NCI-H1694 (cell line): ENCODE results near the gene LRRK2.
"Not testable (repeated sequence)": the region's sequence is repeated elsewhere in the genome, so short reads cannot be mapped to it uniquely, and the experiment has no call there.

ENCODE experiments used
- DNase-seq: peaks from one replicate; lab custom pipeline; 2025; lab: John Stamatoyannopoulos, UW

LRRK2 gene

DNA sequence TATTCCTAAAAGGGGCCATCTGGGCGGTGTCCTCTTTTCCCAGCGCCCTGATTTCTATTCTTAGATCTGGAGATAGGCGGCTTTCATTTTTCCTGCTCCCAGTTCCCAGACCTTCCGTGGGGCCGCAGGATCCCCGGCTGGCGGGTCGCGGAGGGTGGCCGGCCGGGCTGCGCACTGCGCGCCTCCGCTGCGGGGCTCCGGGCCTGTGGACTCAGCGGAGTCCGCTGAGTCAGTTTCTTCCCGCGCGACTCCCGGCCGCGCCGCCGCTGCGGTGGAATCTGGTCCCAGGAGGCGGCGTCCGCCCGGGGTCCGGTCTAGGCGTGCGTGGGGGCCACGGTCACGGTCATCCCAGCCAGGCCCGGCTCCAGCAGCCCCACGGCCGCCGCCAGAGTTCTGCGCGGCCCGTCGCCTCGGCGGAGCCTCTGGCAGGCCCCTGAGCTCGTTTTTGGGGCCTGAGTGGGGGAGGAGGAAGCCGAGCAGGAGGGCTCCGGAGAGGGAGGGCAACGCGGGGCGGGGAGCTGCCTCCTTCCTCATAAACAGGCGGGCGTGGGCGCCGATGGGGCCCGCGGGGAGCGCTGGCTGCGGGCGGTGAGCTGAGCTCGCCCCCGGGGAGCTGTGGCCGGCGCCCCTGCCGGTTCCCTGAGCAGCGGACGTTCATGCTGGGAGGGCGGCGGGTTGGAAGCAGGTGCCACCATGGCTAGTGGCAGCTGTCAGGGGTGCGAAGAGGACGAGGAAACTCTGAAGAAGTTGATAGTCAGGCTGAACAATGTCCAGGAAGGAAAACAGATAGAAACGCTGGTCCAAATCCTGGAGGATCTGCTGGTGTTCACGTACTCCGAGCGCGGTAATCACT is at the start of gene LRRK2:
Gene LRRK2, plus strand, starts transcription at position 559 of the 853 bp plus-strand sequence. Its CDS starts 135 bp downstream, at position 694.
- no peak for DNase-seq

DNA sequence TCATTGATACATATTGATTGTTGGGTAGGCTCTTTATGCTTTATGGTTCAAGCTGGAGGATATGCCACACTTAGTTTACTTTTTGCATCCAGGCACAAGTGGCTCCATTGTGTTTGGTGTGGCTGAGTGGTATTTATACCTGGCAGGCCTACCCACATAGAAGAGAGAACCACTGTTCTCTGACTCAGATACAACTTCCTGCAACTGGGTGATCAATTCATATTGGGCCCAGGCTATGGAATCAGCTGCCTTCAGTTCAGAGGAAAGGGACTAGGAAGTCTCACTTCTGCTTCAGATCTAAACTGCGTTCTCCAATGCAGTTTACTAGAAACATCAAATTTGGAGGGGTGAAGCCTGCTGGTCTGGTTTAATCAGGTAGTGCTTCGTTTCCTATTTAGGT is 49.8 kb upstream of the LRRK2 start:
- no peak for DNase-seq

DNA sequence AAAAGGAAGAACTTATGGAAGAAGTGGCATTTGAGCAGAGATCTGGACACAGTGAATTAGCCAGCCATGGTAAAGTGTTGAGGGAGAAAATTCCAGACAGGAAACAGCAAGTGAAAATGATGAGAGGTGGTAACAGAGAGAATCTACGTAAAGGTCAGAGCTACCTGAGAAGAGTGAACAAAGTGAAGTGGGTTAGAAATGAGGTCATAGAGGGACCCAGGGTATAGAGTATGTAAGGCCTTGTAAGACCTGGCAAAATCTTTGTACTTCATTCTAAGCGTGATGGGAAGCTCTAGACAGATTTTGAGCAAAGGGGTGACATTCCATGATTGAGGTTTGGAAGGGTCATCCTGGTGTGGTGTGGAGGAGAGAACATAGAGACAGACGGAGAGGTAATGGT is 49.3 kb upstream of the LRRK2 start:
- no peak for DNase-seq

DNA sequence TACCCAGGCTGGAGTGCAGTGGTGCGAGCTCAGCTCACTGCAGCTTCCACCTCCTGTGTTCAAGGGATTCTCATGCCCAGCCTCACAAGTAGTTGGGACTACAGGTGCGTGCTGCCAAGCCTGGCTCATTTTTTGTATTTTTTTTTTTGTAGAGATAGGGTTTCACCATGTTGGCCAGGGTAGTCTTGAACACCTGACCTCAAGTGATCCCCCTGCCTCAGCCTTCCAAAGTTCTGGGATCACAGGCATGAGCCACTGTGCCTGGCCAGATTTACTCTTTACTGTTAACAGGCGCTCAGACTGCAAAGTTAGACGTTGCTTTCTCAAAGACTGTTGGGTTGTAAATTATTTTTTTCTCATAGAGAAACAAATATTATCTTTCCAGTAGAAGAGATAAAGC is 46.1 kb upstream of the LRRK2 start:
- no peak for DNase-seq

DNA sequence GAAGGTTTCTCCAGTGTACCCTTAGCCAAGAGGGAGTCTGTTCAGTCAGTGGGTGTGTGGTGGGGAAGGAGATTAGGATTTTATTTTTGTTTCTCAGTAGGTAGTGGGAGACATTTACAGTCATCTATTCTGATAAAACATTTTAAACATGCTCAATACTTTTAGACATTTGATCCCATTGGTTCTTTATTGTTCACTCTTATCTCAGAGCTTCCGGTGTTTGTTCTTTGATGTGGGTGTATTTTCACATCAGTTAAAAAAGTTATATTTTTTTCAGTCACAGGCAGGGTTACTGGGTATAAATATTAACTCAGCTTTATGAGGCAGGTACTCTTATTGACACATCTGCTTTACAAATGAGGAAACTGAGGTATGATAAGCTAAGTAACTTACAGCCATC is 43.3 kb upstream of the LRRK2 start:
- DNase-seq = no peak

DNA sequence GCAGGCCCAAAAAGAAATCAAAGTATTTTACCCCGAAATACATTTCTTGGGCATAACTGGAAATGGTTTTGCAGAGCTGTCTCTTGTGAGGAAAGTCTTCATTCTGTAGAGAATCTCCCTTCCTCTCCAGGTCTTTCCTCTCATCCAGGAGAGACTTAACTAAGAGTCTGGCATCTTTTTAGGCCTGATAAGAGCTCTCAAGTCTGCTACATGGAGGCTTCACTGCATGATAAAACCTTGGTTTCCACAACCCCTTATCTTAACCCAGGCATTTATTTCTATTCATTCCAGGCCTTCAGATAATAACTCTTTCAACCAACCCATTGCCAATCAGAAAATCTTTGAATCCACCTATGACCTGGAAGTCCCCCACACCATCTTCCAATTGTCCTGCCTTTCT is 41.1 kb upstream of the LRRK2 start:
- DNase-seq = no peak

DNA sequence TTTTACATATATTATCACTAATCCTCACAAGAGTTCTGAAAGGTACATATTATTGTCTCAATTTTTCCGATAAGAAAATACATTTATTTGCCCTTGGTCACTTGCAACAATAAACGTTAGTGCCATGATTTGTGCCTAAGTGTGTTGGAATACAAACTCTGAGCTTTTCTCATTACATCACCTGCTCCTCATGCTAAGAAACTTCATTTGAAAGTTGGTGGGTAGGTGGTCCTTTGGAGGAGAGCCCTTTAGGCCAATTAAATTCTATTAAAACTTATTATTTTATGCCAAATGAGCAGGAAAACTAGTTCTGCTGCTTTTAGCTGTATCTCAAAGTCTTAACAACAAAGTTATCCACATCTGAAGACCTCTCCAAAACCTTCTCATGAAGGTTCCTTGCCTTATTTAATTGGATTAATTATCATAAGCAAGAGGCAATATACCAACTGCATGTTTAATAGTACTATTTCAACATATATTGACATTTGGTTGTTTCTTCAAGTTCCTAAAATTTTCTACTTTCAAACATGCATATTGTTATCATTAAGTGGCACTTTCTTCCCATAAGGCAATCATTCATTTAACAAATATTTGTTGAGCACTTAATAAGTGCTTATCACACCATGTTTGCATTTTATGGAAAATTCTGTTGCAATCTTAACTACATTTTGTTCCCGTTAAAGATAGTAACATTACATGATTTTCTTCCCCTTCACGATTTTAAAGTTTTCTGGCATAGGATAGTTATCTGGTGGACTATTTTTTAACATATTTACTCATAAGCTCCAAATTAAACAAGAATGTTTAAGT is 40.1 kb upstream of the LRRK2 start:
- DNase-seq = no peak

DNA sequence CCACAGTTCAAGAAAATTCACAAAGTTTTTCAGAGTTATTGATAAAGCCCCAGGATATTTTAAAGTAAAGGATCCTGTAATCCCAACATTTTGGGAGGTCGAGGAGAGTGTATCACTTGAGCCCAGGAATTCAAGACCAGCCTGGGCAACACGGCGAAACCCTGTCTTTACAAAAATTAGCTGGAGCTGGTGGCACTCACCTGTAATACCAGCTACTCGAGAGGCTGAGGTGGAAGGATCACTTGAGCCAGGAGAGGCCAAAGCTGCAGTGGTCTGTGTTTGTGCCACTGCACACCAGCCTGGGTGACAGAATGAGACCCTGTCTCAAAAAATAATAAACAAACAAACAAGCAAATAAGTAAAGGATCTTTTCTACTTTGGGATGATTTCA is 39.5 kb upstream of the LRRK2 start:
- DNase-seq = no peak

DNA sequence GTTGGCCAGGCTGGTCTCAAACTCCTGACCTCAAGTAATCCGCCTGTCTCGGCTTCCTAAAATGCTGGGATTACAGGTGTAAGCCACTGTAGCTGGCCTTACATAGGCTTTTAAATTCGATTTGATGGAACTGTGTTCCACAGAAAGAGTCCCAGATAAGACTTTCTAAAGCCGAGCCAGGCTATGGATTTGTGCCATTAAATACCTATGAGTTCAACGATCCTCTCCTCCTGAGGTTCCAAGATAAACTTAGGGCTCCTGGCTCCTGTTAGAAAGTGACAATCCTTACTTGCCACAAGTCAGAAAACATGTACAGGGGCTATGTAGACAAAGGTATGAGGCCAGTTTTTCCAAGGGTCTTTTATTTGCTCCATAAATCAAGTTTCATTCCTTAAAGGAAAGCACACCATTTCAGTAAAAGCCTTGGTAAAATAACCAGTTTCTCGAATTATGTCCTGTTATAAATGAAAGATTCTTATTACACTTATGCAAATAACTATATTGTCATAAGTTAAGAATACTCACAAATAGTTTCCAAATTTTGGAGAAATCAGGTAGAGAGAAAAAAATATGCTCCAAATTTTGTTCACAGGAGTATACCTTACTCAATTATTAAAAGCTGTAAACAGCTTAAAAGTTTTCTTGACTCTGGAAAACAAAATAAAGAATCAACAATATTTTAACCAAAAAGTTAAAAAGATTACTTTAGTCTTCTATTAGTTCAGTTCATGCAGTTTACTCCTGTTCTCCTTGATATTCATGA is 36.1 kb upstream of the LRRK2 start:
- no peak for DNase-seq

DNA sequence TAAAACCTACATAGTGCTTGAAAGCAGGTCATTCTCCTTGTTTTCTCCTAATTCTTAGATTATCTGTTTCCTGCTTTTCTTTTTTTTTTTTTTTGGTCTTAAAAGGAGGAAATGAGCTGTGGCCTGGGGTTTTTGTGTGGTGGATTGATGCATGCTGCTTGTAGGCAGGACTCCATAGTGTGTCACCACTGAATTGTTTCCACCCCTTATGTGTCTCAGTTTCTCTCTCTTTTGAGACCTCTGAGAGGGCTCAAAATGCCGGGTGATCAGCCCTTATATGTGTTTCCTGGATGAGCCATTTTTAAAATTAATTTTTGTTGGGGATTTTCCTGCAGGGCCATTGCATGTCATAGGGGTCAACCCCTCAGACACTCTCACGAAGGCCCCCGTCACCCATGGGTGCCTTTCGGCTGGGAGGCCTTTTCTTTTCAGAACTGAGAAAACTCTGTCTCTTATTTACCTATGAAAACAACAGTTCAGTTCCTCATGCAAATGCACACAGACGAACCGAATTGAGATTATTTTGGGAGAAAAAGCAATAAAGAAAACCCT is 32.0 kb upstream of the LRRK2 start:
- no peak for DNase-seq

DNA sequence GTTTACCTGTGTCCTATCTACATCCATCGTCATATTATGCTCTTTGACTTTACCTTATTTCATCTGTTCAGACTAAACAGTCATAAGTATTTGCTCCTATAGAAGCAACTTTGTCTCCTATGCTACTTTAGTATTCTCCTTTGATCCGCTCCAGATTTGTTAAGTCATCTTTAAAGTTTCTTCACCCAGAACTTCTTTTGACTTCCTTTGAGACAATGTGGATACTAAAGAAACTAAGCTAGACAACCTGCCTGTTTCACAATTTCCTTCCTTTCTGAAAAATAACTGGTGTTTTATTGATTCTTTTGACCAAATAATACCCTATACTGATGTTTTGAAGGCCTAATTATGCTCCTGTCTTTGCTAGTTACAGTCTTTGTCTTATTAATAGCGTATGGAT is 30.0 kb upstream of the LRRK2 start:
- DNase-seq = no peak

DNA sequence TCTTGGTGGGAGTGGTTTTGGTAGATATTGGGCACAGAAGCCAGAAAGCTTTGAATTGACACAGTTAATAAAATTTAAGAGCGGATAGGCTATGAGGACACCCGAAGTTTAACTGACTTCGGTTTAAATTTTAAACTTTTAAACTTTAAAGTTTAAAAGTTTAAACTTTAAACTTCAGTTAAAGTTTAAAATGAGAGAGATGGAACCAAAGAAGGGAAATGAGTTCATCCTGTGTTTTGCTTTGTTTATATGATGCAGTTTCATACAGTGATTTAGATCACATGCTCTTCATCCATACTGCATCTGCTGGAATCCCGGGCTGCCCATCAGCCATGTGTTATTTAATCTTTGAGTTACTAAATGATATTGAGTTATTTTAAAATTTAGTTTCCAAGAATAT is 27.2 kb upstream of the LRRK2 start:
- no peak for DNase-seq

DNA sequence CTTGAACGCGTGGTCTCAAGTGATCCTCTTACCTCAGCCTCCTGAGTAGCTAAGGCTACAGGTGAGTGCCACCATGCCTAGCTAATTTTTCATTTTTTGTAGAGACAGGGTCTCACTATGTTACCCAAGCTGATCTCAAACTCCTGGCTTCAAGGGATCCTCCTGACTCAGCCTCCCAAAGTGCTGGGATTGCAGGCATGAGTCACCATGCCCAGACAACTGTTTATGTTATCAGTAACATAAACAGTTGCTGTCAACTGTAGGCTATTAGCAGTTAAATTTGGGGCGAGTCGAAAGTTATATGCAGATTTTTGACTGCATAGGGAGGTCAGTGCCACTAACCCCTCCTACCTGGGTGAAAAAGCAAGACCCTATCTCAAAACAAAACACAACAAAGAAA is 26.2 kb upstream of the LRRK2 start:
- no peak for DNase-seq

DNA sequence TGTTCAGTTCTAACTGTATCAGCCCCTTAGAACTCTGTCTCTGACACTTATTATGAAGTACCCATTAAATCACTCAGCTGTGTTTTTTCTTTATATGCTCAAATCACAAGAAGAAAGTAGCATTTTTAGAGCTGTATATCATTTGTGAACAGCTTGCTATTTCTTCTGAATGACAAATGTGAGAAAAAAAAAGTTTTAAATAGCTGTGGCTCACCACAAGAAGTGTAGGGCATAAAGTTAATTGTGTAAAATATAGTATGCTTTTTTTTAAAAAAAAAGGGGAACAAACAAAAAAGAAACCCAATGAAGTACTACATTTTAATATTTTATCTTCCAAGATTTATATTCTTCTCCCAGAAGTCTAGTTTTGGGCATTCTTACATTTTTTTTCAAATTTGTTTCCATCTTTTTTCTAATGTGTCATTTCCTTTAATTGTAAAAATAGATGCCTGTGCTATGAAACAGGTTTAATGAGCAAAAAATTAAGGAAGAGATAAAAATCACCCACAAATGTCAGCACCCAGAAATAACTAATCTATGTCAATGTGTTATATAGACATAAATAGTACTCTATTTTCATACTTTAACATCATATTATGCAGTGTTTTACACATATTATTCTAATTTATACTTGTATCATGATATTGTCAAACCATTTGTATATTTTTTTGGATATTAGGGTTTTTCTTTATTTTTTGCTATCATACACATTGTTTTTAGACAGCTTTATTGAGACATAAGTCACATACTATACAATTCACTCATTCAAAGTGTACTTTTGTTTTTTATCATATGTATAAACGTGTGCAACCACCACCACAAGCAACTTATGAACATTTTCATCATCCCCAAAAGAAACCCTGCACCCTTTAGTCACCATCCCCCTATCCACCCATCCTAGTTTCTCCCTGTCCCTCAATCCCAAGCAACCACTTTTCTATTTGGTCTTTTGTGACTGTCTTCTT is 22.4 kb upstream of the LRRK2 start:
- DNase-seq = no peak

DNA sequence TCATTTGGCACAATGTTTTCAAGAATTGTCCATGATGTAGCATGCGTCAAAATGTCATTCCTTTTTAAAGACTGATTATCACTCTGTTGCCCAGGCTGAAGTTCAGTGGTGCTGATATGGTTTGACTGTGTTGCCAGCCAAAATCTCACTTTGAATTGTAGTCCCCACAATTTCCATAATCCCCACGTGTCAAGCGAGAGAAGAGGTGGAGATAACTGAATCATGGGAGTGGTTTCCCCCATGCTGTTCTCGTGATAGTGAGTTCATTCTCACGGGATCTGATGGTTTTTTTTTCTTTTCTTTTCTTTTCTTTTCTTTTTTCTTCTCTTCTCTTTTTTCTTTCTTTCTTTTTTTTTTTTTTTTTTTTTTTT is 21.8 kb upstream of the LRRK2 start:
- DNase-seq = no peak

DNA sequence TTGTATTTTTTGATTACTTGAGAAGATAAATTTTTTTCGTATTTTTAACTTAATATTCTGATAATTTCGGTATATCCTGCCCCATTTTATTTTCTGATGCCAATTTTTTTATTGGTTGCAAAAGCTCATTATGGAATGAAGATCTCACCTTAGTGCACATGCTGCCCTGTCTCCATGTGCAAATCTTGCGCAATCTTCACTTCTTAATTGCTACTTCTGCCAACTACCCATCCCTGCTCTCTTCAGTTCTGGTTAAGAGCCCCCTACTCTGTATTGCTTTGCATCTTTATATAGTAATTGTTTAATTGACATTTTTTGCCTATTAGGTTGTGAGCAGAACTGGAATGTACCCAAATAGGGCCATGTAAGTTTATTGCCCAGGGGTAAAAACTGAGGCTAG is 20.5 kb upstream of the LRRK2 start:
- DNase-seq = no peak

DNA sequence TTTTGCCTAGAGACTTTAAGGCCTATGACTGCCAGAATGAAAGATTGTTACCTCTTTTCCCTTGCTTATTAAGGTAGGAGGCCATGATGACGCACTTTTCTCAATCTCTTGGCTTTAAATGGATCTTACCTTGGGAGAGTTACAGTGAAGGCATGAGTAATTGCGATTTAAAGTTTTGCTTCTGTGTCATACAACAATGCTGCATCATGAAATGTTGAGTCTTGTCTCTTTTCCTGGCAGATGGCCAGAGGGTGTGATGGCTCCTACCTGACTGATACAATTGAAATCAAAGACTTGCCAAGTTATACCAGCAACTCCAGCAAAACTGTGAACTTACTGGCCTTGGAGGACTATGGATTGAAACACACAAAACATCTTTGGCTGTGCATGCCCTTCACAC is 17.2 kb upstream of the LRRK2 start:
- no peak for DNase-seq

DNA sequence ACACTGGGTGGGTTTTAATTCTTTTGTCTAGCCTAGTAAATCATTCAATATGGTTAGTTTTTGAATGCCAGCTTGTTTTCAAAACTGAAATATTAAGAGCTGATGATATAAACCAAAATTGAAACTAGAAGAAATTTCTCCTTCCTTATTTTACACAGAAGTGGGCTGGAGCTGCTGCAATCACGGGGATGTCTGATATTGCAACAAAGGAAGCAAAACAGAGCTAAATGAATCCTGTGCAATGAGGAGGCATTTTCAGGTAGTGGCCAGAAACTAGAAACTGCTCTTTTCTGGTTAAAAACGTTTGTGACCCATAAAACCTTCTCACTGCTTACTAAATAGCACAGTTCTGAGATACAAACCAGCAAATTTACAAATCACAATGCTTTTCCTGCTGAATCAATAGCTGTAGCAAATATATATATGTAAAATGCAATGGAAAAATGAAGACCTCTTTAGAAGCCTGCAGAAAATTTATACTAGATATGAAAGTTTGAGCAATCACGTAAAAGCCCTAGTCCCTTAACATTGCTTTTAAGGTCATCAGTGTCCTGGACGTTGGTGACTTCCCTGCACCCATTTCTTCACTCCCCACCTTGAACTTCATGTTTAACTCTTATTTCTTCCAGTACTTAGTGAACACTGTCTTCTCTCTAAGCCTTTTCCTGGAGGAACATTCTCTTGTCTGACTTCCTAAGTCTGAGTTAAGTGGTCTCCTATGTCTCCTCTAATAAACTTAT is 15.9 kb upstream of the LRRK2 start:
- no peak for DNase-seq

DNA sequence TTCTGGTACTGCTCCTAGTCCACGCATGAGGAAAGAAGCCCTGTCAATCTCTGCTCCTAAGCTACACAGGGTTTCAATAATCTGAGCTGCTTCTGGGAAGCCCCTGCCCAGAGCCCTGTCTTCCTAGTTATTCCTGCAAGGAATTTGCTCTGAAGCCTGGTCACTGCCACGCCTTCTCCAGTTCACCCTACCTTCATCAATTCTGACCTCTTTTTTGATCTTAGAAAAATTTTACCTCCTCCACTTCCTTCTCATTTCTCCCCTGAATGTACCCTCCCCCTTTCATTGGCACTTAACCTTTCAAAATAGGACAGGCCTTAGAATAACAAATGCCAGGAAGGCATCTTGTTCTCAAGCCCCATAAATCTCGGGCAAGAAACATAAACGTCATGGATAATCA is 14.9 kb upstream of the LRRK2 start:
- DNase-seq = no peak

DNA sequence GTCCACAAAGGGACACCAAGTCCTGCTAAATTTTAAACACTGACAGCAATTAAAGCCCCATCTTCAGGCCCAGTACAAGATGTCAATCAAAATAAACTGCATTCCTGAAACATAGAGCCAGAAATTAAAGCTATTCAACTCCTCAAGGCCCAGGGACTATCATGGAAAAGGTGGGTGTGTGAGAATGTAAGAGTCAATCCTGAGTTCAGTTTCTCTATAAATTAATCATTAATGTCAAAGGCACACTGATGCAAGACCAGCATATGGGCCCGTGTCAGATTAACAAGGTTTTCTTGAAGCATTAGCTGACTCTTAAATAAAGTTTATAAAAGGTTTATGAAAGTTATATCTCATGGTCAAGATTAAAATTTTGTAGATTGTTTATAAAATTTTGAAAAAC is 13.6 kb upstream of the LRRK2 start:
- not testable (repeated sequence) for DNase-seq

DNA sequence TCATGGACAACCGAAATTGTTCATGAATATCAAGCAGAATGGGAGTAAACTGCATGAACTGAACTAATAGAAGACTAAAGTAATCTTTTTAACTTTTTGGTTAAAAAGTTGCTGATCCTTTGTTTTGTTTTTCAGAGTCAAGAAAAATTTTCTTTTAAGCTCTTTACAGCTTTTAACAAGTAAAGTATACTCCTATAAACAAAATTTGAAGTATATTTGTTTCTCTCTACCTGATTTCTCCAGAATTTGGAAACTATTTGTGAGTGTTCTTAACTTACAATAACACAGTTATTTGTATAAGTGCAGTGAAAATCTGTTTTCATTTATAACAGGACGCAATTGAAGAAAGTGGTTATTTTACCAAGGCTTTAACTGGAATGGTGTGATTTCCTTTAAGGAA is 12.2 kb upstream of the LRRK2 start:
- DNase-seq = no peak
